GM18870 (cell line): ENCODE data around the gene ZMYM3.
A peak's percentile ranks its signal among the peaks of the same experiment; 100 is the strongest.
"Not testable (repeated sequence)": the region's sequence is repeated elsewhere in the genome, so short reads cannot be mapped to it uniquely, and the experiment has no call there.

ENCODE experiments used
- ATAC-seq: cut with Tn5 transposase; IDR thresholded peaks from one replicate; pipeline ENCODE4 v1.9.1; 2021; ENCODE audit warnings: moderate library complexity; ENCODE audit not compliant: unreplicated experiment

The ZMYM3 gene

DNA sequence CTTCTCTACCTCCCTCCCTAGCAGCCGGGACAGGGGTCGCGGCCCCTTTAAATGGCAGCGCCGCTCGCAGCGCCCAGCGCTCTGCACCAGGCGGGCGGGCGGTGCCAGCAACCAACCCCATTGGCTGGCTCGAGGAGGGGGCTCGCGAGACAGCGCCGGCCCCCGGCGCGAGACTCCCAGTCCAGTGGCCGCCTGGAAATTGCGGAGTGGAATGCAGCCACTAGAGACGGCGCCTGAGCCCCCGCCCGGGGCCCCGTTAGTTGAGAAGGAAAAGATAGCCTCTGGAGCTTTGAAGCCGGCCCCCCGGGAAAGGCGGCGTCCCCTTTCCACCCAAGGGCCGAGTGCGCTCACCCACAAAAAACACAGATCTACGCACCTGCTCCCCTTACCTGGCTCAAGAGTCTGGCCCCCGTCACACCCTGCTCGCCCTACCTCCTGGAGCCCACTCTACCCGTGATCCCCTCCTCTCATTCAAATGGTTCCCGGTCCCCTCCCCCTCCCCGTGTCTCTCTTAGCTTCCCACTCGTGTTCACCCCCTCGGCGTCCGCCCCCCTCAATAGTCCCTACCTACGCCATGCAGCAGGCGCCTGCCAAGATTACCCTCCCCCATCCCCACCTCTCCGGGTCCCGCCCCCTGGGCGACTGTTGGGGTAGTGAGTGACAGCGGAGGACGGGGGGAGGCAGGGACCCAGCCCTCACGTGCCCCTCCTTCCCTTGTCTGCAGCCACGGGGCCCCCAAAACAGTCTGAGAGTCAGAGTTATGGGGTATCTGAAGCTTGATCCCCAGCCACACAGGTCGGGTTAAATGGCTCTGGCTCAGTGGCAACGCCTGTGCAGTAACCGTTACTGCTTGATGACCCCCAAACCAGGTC, at the start of gene ZMYM3:
Gene ZMYM3 (minus strand): TSS at position 49 of the 872 bp plus-strand sequence. CDS start 885 bp downstream, outside the sequence.
- ATAC-seq: peak; percentile 55

DNA sequence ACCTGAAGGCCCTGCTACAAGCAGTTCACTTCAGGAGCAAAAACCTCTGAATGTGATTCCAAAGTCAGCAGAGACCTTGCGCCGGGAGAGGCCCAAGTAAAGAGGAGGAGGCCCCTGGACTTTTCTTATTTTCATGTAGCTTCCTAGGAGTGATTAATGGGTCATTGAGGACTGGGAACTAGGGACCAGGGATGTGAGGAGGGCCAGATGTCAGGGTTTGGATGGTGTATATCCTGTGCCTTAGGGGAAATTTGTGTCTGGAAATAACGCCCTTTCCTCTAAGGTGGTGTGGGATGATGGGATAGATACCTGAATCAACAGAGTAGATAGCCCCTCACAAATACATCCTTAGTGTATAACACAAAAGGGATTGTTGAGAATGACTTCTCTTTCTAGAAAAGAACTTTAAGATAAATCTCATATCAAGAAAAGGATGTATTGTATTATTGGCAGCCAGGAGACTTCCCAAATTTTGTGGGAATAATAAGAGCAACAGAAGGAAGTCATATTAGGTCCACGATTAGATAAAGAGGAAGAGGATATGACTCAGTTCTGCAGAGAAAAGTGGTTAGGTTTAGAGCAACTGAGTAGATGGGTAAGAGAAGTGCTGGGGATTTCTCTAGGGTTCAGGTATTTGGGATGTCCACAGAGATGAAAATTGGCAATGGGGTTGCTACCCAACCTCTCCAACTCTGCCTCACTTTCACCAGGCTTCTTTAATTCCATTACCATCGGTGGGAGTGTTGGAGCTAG, 48.7 kb upstream of the ZMYM3 start:
- no peak for ATAC-seq

DNA sequence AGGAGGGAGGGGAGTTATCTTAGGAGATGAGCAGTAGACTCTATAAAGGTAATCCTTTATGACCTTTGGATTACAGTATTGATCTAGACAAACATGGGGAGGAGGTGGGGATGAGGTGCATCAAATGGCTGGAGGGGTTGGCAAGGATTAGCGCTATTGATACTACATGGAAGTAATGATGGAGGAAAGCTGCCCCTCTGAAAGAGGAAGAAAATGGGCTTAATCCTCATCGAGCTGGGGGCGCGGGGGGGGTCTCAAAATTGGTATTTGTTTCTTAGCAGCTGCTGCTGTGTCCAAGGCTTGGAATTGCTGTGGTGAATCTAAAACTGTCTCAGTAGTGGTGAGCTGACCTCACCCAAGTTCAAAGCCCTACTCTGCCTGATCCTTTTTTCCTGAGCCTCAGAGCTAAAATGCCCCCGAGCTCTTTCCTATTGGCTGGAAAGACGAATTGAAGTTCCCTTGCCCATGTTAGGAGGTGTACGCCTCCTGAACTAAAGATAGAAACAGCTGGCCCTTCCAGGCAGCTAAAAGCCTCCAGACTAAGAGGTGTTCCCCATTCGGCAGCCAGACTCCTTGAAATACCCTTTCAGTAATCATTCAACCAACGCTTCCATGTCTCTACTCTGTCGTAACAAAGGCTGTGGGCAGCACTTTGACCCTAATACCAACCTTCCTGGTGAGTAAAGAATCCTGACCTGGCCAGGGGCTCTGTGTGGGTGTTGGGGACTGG, 47.4 kb upstream of the ZMYM3 start, which contains the start of gene ITGB1BP2:
Gene ITGB1BP2 (plus strand): TSS at position 556 of the 730 bp plus-strand sequence. CDS start 57 bp downstream, at position 613.
- no peak for ATAC-seq

DNA sequence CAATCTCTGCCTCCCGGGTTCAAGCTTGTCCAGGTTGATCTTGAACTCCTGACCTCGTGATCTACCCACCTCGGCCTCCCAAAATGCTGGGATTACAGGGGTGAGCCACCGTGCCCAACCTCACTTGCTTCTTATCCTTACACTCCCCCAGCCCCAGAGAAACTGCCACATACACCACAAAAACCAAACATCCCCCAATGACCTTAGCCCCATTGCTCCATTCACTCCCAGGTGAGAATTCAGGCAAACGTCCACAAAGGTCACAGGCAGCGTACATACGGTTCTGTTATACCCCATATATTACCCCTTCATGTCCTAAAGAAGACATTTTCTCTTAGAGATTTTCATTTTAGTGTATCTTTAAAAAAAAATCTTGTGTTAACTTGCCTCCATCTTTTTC, 46.6 kb upstream of the ZMYM3 start:
- ATAC-seq: not testable (repeated sequence)

DNA sequence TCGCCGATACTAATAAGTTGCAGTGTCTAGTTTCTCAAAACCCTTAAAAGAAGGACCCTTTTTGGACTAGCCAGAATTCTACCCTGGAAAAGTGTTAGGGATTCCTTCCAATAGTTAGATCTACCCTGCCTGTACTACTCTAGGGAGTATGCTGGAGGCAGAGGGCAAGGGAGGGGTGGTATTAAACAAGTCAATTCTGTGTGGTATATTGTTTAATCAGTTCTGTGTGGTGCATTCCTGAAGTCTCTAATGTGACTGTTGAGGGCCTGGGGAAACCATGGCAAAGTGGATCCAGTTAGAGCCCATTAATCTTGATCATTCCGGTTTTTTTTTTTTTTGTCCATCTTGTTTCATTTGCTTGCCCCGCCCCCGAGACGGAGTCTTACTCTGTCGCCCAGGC, 46.1 kb upstream of the ZMYM3 start:
- not testable (repeated sequence) for ATAC-seq

DNA sequence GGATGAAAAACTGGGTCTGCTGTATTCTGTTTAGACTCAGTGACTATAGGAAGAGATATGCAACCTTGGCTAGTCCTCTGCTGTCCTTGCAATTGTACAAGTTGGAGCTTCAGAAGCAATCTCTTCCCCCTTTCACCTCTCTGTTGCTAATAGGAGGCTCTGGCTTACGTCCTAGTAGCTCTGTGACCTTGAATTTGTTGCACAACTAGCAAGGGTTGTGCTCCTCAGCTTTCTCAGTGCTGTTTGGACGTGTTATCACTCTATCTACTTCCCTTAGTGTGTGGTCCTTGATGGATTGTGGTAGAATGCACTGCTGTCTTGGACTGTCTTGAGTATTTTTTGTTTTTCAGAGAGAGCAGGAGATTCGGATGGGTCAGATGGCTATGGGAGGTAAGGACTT, 44.2 kb upstream of the ZMYM3 start:
- no peak for ATAC-seq

DNA sequence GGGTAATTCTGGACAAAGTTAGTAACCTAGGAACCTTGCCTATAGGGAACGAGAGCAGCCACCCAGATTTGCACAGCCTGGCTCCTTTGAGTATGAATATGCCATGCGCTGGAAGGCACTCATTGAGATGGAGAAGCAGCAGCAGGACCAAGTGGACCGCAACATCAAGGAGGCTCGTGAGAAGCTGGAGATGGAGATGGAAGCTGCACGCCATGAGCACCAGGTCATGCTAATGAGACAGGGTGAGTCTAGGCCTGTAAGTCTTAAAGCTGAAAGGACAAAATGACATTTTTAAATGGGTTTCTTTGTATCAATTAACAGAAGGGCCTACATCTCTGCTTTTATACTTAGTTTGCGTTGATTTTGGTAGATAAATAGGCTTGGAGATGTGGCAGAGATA, 42.9 kb upstream of the ZMYM3 start:
- no peak for ATAC-seq

DNA sequence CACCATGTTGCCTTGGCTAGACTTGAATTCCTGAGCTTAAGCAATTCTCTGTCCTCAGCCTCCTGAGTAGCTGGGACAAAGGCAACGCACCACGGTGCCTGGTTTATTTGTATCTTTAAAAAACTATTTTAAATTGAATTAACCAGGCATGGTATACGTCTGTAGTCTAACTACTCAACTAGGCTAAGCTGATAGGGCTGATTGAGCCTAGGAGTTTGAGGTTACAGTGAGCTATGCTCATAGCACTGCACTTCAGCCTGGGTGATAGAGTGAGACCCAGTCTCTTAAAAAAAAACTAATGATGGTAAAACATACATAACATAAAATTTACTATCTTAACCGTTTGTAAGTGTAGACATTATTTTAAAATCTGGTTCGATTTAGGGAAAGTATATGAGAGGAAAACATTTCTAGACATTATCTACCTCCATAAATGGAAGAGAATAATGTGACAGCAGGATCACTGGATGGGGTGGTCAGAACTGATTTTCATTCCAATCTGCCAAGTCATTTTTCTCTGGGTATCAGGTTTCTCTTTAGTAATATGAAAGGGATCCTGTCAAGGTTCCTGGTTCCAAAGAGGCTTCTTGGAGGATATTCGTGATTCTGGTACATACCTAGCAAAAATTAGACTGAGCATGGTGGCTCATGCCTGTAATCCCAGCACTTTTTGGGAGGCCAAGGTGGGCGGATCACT, 38.9 kb upstream of the ZMYM3 start:
- ATAC-seq: no peak

DNA sequence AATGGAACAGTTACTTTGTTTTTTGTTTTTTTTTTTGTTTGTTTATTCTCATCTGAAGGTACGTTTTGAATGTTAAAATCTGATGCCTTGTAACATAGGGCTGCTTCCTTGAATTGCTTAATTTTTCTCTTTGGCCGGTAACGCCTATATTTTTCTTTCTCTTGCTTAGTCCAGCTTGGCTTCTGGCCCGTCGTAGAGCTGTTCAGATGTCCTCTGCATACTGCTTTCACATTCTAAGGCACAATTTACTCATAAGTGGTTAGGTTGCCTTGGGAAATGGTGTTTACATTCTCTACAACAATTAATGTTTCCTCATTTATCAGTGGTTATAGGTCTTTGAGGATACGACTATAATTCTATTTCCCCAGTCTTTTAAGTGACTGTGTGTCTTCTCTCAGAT, 37.4 kb upstream of the ZMYM3 start:
- ATAC-seq: no peak

DNA sequence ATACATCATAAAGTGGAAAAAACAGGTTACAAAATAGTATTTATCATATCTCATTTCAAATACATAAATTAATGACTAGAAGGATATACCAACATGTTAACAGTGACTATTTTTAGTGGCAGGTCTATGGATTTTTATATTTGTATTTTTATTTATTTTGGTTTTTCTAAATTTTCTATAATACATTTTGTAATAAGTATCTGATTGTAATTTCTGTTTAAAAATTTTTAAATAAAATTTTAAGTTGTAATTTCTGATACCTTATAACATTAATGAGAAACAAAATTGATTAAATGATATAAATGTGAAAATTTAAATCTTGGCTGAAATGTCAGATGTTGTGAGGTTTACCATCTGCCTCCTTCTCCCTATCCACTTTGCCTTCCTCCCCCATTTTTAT, 32.0 kb upstream of the ZMYM3 start:
- no peak for ATAC-seq

DNA sequence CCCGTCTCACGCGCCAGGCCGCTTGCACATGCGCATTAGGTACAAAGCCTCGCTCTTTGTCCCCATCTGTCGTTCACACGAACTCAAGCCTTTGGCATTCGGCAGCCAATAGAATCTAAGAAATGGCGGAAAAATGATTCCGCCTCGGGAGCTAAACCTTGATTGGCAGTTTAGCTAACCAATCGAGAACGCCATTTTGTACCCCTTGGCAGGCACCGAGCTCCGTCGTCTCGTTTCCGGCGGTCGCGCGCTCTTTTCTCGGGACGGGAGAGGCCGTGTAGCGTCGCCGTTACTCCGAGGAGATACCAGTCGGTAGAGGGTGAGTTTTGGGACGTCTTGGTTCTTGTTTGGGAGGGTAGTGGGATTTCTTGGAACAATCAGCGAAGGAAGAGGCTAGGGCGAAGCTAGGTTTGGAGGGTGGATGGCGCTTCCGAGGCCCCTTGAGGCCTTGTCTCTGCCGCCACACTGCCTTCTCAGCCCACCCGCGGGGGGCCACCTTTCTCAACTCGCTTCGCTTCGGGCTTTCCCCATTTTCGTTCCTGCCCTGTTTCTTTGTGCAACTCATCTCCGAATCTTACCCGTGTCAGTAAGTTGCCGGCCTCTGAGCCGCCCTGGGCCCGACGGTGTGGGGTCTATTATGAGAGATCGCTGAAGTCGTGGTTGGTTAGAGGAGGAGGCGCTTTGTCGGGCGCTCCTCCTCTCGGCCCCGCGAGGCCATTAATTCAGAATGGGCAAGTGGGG, 29.6 kb upstream of the ZMYM3 start, which contains the start of gene NONO:
Gene NONO (plus strand): TSS at position 233 of the 741 bp plus-strand sequence. CDS start 7,003 bp downstream, outside the sequence.
- peak; percentile 76 for ATAC-seq

DNA sequence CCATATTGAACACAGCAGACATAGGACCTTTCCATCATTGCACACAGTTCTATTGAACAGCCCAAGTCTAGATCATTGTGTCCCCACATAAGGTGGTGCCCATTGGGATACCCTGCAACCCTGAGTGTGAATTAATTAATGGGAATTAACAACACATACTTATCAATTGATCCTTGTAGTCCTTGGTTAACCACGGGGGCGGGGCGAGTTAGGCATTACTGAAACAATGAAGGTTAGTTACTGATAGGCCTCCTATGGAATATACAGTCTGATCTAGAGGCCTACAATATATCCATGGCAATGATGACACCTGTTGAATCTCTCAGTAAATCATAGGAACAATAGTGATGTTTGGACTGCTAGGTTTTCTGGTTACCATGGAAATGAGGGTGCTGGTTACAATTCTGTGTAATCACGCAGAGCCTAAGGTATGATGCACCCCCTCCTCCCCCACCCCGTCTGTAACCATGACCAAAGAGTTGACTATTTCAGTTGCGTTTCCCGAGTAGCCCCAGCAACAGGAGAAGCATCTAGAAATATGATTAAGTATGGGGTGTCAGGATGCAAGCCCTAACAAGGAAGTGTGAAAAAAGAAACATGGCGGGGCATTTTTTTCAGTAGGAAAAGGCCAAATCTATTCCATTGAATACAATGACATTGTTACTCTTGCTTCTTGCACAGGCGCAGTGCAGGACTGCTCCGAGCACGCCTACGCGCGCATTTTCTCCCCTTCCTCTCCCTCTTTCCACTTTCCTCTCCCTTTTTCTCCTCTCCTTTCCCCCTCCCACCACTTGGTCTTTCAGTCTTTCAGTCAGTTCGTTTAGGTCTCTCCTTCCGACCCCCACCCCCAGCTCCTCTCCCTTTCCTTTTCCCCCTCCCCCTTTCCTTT, 28.8 kb upstream of the ZMYM3 start:
- ATAC-seq: peak; percentile 25

DNA sequence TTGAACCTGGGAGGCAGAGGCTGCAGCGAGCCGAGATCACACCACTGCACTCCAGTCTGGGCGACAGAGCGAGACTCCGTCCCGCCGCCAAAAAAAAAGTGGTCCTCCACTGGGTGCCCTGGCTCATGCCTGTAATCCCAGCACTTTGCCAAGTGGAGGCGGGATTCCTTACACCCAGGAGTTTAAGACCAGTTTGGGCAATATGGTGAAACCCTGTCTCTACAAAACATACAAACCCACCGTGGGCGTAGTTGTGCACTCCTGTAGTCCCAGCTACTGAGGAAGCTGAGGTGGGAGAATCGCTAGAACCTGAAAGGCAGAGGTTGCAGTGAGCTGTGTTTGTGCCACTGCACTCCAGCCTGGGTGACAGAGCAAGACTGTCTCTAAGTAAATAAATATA, 27.4 kb upstream of the ZMYM3 start:
- ATAC-seq: not testable (repeated sequence)

DNA sequence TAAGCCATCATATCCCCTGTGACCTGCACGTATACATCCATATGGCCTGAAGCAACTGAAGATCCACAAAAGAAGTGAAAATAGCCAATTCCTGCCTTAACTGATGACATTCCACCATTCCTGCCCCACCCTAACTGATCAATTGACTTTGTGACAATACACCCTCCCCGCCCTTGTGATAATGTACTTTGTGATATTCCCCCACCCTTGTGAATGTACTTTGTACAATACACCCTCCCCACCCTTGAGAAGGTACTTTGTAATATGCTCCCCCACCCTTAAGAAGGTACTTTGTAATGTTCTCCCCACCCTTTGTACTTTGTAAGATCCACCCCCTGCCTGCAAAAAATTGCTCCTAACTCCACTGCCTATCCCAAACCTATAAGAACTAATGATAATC, 18.4 kb upstream of the ZMYM3 start:
- ATAC-seq: not testable (repeated sequence)

DNA sequence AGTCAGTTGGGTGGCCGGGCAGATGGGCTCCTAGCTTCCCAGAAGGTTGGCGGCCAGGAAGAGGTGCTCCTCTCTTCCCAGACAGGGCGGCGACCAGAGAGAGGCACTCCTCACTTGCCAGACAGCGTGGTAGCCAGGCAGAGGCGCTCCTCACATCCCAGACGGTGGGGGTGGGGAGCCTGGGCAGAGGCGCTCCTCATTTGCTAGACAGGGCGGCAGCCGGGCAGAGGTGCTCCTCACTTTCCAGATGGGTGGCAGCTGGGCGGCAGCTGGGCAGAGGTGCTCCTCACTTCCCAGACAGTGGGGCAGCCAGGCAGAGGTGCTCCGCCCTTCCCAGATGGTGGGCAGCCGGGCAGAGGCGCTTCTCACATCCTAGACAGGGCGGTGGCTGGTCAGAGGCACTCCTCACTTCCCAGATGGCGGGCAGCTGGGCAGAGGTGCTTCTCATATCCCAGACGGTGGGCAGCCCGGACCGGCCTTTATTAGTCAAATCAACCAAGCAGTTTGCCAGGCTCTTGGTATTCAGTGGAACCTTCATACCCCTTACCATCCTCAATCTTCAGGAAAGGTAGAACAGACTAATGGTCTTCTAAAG, 16.0 kb upstream of the ZMYM3 start:
- no peak for ATAC-seq

DNA sequence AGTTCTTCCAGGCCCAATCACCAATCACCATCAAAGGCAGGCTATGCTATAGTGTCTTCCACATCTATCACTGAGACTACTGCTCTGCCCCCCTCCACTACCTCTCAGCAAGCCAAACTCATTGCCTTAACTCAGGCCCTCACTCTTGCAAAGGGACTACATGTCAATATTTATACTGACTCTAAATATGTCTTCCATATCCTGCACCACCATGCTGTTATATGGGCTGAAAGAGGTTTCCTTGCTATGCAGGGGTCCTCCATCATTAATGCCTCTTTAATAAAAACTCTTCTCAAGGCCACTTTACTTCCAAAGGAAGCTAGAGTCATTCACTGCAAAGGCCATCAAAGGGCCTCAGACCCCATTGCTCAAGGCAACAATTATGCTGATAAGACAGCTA, 14.7 kb upstream of the ZMYM3 start:
- ATAC-seq: not testable (repeated sequence)

DNA sequence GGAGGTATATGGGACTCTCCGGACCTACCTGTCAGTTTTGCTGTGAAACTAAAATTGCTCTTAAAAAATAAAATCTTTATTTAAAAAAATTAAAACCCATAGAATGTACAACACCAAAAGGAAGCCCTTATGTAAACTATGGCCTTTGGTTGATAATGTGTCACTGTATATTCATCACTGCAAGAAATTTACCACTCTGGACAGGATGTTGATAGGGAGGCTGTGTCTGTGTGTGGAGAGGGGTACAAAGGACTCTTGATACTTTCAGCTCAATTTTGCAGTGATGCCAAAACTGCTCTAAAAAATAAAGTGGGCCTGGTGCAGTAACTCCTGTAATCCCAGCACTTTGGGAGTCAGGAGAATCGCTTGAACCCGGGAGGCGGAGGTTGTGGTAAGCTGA, 2.9 kb upstream of the ZMYM3 start:
- no peak for ATAC-seq

DNA sequence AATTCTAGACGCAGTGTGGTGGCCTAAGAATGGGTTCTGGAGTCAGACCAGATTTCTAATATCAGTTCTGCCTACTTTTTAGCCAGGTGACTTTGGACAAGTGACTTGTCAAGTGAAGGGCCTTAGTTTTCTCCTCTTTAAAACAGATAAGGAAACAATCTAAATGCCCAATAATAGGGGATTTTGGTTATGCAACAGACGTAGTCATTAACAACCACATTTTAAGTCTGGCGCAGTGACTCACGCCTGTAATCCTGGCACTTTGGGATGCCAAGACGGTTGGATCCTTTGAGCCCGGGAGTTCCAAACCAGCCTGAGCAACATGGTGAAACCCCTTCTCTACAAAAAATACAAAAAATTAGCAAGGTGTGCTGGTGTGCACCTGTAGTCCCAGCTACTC, 2.1 kb upstream of the ZMYM3 start:
- no peak for ATAC-seq
